ENCODE results near the gene PFN3.
A peak's percentile ranks its signal among the peaks of the same experiment; 100 is the strongest.

The PFN3 gene

DNA sequence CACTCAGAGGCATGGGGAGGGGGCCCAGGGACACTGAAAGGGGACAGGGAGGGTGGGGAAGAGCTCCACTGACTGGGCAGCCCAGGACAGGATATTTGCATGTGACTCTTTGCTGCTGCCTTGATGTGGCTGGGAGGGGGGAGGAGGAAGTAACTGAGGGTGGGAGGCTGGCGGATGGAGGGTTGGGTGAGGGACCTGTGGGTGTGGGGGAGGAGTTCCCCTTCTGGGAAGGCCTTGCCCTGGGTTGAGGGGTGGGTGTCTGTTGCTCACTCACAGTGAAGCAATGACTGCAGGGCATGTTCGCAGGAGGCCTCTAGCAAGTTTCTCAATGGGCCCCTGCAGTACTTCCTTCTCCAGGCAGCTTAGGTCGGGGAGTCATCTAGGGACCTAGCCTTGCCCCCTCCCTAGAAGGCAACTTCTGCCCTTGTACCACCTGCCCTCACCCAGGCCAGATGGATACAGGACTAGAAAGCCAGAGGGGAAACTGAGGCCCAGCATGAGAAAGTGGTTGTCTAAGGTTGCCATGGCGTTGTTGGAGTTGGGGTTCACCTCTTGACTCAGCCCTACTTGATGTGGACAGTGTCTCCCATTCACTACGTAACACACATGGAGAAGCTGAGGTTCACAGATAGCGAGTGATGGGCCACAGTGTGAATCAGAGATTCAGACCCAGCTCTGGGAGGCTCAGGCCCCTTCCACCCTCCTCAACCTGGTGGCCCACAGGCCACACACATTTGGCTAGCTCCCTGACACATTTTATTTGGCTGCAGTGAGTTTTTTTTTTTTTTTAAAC lies 29.0 kb upstream of the PFN3 start:
- Histone ChIP-seq H3K27me3 (no peaks in the 10 kb centered on the region), H3K27ac (peak overlapping the region; percentile 87 to 99 (median 99)), H3K4me1 (peaks cover 73 to 83% (median 80%) of the 10 kb centered on the region in 10 experiments), H3K4me3 (peak overlapping the region; percentile 75 to 99 (median 91); a peak in 17 of 20 replicates), H3K4me2 (peak overlapping the region; percentile 95 to 99 (median 98)), H4K20me1 (peaks cover 0 to 25% (median 6%) of the 10 kb centered on the region in 11 experiments; a peak in 10 of 22 replicates), H3K9ac (peak overlapping the region; percentile 95 to 99 (median 99)), H3K9me3 (replicated peaks in 1 of 11) (no peaks in the 10 kb centered on the region), H3K36me3 (peaks cover 23 to 47% (median 34%) of the 10 kb centered on the region in 11 experiments)
- peak; percentile 49 to 95 (median 87); a peak in 19 of 22 replicates for TF ChIP-seq Cebpa-rat (IDR thresholded peaks at IDR 0.05)

DNA sequence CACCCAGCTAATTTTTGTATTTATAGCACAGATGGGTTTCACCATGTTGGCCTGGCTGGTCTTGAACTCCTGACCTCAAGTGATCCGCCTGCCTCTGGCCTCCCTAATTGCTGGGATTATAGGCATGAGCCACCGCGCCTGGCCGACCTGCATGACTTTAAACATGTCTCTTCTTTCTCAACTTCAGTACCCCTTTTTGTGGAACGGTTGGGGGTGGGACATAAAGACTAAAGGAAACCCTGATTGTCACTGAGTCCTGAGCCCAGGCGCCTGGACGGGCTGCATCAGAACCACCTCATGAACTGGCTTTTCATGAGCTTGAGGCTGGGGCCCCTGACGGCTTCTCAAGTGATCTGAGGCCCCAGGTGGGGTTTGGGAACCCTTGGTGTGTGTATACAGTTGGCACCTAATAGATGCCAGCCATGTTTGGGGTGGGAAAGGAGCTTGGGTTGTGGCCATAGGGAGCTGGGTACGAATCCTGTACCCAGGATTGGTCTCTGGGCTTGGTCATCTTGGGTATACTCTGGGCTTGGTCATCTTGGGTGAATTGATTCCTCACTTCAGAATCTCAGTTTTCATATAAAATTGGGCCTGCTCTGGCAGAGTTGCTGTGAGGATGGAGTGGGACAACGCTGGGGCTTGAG lies 28.2 kb upstream of the PFN3 start:
- Histone ChIP-seq H3K4me3 (peak overlapping the region; percentile 75 to 99 (median 91)), H3K9ac (peak overlapping the region; percentile 95 to 99 (median 99)), H3K4me1 (peaks cover 66 to 75% (median 73%) of the 10 kb centered on the region in 10 experiments), H3K27ac (peak overlapping the region; percentile 87 to 99 (median 99)), H3K9me3 (replicated peaks in 1 of 11) (no peaks in the 10 kb centered on the region), H3K36me3 (peaks cover 15 to 40% (median 27%) of the 10 kb centered on the region in 11 experiments), H3K4me2 (peak overlapping the region; percentile 95 to 99 (median 98)), H3K27me3 (no peaks in the 10 kb centered on the region), H4K20me1 (peaks cover 0 to 25% (median under 1%) of the 10 kb centered on the region in 11 experiments; a peak in 9 of 22 replicates)
- no peak for TF ChIP-seq Cebpa-rat (IDR thresholded peaks at IDR 0.05)

DNA sequence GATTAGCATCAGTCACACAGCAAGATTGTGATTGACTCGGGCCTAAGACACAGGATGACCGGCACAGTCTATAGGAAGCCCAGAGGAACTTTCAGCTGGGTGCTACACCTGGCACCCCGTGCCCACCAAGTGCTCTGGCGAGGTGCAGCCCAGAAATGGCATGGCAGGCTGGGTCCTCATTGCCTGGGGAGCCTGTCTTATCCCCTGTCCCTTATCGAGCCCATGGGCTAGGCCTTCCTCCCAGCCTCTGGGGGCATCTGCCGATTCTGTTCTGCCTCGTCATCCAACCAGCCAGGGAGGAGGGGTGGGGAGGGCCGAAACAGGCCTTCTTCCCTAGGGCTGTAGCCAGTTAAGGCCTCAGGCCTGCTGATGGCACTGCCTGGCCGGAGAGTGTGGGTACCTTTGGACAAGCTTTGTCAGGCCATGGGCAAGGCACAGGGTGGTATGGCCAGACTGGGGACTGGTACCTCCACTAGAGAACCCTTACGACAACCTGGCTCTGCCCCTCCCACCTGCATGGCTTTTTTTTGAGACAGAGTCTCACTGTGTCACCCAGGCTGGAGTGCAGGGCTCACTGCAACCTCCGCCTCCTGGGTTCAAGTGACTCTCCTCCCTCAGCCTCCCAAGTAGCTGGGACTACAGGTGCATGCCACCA lies 27.6 kb upstream of the PFN3 start:
- Histone ChIP-seq H3K27me3 (no peaks in the 10 kb centered on the region), H3K27ac (peak overlapping the region; percentile 87 to 99 (median 99)), H3K4me1 (peaks cover 59 to 69% (median 66%) of the 10 kb centered on the region in 10 experiments), H4K20me1 (peaks cover 0 to 25% (median 0%) of the 10 kb centered on the region in 11 experiments; a peak in 8 of 22 replicates), H3K36me3 (peaks cover 9 to 33% (median 20%) of the 10 kb centered on the region in 11 experiments), H3K9ac (peak overlapping the region; percentile 95 to 99 (median 99)), H3K9me3 (replicated peaks in 1 of 11) (no peaks in the 10 kb centered on the region), H3K4me3 (peak overlapping the region; percentile 75 to 99 (median 91)), H3K4me2 (peak overlapping the region; percentile 95 to 99 (median 98))
- TF ChIP-seq Cebpa-rat (IDR thresholded peaks at IDR 0.05), result no peak

GRCh38 chr5:177427211-177427822 lies 26.9 kb upstream of the PFN3 start:
- Histone ChIP-seq H3K9me3 (replicated peaks in 1 of 11) (no peaks in the 10 kb centered on the region), H3K27me3 (no peaks in the 10 kb centered on the region), H3K36me3 (peaks cover 1 to 26% (median 13%) of the 10 kb centered on the region in 11 experiments; a peak in 20 of 22 replicates), H3K27ac (peak overlapping the region; percentile 87 to 99 (median 99)), H4K20me1 (peaks cover 0 to 21% (median 0%) of the 10 kb centered on the region in 11 experiments; a peak in 7 of 22 replicates), H3K4me2 (peak overlapping the region; percentile 95 to 99 (median 98)), H3K4me1 (peaks cover 52 to 61% (median 59%) of the 10 kb centered on the region in 10 experiments), H3K9ac (peak overlapping the region; percentile 95 to 99 (median 99)), H3K4me3 (peak overlapping the region; percentile 75 to 99 (median 91))
- TF ChIP-seq Cebpa-rat (IDR thresholded peaks at IDR 0.05), result no peak

- TF ChIP-seq Cebpa-rat (IDR thresholded peaks at IDR 0.05), result no peak
- Histone ChIP-seq H3K36me3 (peaks cover 0 to 20% (median 8%) of the 10 kb centered on the region in 11 experiments; a peak in 11 of 22 replicates), H3K4me1 (peaks cover 46 to 55% (median 53%) of the 10 kb centered on the region in 10 experiments), H3K9me3 (replicated peaks in 1 of 11) (no peaks in the 10 kb centered on the region), H3K9ac (peak within 1 kb of the TSS; percentile 95 to 99 (median 99)), H3K27me3 (no peaks in the 10 kb centered on the region), H3K4me3 (peak within 1 kb of the TSS; percentile 75 to 99 (median 91)), H3K4me2 (peak within 1 kb of the TSS; percentile 95 to 99 (median 98)), H3K27ac (peak within 1 kb of the TSS; percentile 87 to 99 (median 99)), H4K20me1 (peaks cover 0 to 19% (median 0%) of the 10 kb centered on the region in 11 experiments; a peak in 4 of 22 replicates)
These were observed 26.2 kb upstream of the PFN3 start, which contains the start of gene GRK6 for GRCh38 chr5:177426566-177427210. TSS of gene GRK6 (plus strand) at chr5:177426676. CDS start at chr5:177426846, 170 bp downstream.

DNA sequence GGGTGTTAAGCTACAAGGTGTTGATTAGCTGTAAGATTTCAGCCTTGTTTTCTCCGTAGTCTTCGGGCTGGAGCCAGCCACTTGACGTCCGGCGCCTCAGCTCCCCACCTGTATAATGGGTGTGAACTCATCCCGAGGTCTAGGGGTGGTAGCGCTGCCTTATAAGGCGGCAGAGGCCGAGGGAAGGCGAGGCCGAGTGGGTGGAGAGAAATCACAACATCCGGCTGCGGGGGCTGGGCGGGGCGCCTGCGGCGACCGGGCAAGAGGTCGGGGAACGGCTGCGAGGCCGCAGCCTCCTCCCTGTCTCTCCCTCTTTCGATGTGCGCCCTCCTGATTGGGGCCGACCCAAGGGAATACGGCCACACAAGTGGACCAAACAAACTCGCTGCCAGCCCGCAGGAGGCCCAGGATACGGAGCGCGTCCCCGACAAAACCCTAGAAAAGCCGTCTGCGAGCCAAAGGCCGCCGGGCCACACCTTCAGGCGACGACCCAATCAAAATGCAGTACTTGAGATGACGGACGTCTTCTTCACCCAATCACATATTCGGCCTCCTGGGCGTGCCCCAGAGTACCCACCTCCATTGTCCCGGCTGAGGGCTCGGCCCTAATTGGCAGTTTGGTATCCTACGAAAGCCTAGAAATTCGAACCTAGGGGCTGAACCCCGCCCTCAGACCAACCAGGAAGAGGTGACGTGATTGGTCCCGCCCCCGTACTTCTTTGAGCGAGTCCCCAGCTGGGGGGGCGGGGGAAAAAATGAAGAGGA lies 25.5 kb upstream of the PFN3 start:
- Histone ChIP-seq H3K4me1 (peaks cover 39 to 48% (median 46%) of the 10 kb centered on the region in 10 experiments), H4K20me1 (peaks cover 0 to 19% (median 0%) of the 10 kb centered on the region in 11 experiments; a peak in 3 of 22 replicates), H3K9ac (peak overlapping the region; percentile 81 to 99 (median 86)), H3K27ac (peak overlapping the region; percentile 75 to 99 (median 86)), H3K27me3 (no peaks in the 10 kb centered on the region), H3K9me3 (replicated peaks in 1 of 11) (no peaks in the 10 kb centered on the region), H3K36me3 (peaks cover 0 to 14% (median 8%) of the 10 kb centered on the region in 11 experiments; a peak in 11 of 22 replicates), H3K4me3 (peak overlapping the region; percentile 52 to 91 (median 66)), H3K4me2 (peak overlapping the region; percentile 66 to 89 (median 86))
- no peak for TF ChIP-seq Cebpa-rat (IDR thresholded peaks at IDR 0.05)

DNA sequence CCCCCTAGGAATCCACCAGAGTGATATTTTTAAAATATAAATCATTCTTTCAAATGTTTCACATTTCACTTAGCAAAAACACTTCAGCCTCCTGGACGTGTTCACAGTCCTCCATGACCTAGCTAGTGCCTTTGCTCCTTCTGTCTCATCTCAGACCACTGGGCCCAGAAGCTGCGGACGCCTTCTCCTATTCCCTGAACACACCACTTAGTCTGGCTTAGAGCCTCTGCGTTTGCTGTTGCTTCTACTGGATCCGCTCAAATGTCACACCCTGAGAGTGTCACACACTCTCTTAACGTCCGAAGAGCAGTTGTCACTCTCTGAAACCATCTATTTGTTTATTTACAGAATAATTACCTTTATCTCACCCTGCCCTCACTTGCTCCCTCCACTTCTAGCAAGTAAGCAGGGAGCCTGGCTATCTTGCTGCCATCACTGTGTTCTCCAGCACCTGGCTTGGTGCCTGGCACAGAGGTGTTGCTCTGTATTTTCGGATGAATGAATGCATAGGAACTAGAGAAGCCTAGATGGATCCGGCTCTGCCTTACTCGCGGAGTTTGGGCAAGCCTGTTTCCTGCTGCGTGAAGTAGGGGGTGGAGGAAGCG lies 24.8 kb upstream of the PFN3 start:
- peak overlapping the region; percentile 52 to 71 (median 62) for H3K4me3 ChIP-seq
- peaks cover 32 to 43% (median 40%) of the 10 kb centered on the region in 10 experiments for H3K4me1 ChIP-seq
- H3K9me3 ChIP-seq (replicated peaks in 1 of 11), result no peaks in the 10 kb centered on the region
- TF ChIP-seq Cebpa-rat (IDR thresholded peaks at IDR 0.05), result no peak
- peaks cover 0 to 19% (median 0%) of the 10 kb centered on the region in 11 experiments; a peak in 3 of 22 replicates for H4K20me1 ChIP-seq
- H3K9ac ChIP-seq, result peak overlapping the region; percentile 81 to 88 (median 85)
- H3K4me2 ChIP-seq, result peak overlapping the region; percentile 66 to 89 (median 86)
- H3K36me3 ChIP-seq, result peaks cover 0 to 8% (median 3%) of the 10 kb centered on the region in 11 experiments; a peak in 9 of 22 replicates
- no peaks in the 10 kb centered on the region for H3K27me3 ChIP-seq
- H3K27ac ChIP-seq, result peak overlapping the region; percentile 75 to 93 (median 86)
